ENCODE results near the gene DOCK2.

DOCK2 gene

GRCh38 chr5:170069512-170069911, 432.4 kb downstream of the DOCK2 start:
- TF ChIP-seq CTCF (IDR thresholded peaks at IDR 0.05; ENCODE audit: low read depth, low read length), result no peak
- H3K4me3 ChIP-seq (ENCODE audit: low read depth, low read length), result no peak overlapping the region

- no peak overlapping the region for H3K4me3 ChIP-seq (ENCODE audit: low read depth, low read length)
- peak; percentile 68 for TF ChIP-seq CTCF (IDR thresholded peaks at IDR 0.05; ENCODE audit: low read depth, low read length)
These were observed 433.7 kb downstream of the DOCK2 start for GRCh38 chr5:170070556-170071412.

- H3K4me3 ChIP-seq (ENCODE audit: low read depth, low read length), result no peak overlapping the region
- no peak for TF ChIP-seq CTCF (IDR thresholded peaks at IDR 0.05; ENCODE audit: low read depth, low read length)
These were observed 434.7 kb downstream of the DOCK2 start for GRCh38 chr5:170071748-170072147.

GRCh38 chr5:170075696-170076095, 438.6 kb downstream of the DOCK2 start:
- H3K4me3 ChIP-seq (ENCODE audit: low read depth, low read length), result no peak overlapping the region
- TF ChIP-seq CTCF (IDR thresholded peaks at IDR 0.05; ENCODE audit: low read depth, low read length), result no peak

- H3K4me3 ChIP-seq (ENCODE audit: low read depth, low read length), result no peak overlapping the region
- no peak for TF ChIP-seq CTCF (IDR thresholded peaks at IDR 0.05; ENCODE audit: low read depth, low read length)
These were observed 439.1 kb downstream of the DOCK2 start for GRCh38 chr5:170076211-170076610.

GRCh38 chr5:170076739-170077138, 439.7 kb downstream of the DOCK2 start:
- TF ChIP-seq CTCF (IDR thresholded peaks at IDR 0.05; ENCODE audit: low read depth, low read length), result no peak
- H3K4me3 ChIP-seq (ENCODE audit: low read depth, low read length), result no peak overlapping the region

- H3K4me3 ChIP-seq (ENCODE audit: low read depth, low read length), result no peak overlapping the region
- no peak for TF ChIP-seq CTCF (IDR thresholded peaks at IDR 0.05; ENCODE audit: low read depth, low read length)
These were observed 440.5 kb downstream of the DOCK2 start for GRCh38 chr5:170077526-170077925.
